HG03558 (cell line): ENCODE data around the gene ADCY1.
"Not testable (repeated sequence)": the region's sequence is repeated elsewhere in the genome, so short reads cannot be mapped to it uniquely, and the experiment has no call there.

Experiments
- ATAC-seq: cut with Tn5 transposase; IDR thresholded peaks from one replicate; pipeline ENCODE4 v1.9.1; 2021; ENCODE audit warnings: moderate number of reproducible peaks; ENCODE audit not compliant: unreplicated experiment; ENCODE audit errors: extremely low read depth

The ADCY1 gene

DNA sequence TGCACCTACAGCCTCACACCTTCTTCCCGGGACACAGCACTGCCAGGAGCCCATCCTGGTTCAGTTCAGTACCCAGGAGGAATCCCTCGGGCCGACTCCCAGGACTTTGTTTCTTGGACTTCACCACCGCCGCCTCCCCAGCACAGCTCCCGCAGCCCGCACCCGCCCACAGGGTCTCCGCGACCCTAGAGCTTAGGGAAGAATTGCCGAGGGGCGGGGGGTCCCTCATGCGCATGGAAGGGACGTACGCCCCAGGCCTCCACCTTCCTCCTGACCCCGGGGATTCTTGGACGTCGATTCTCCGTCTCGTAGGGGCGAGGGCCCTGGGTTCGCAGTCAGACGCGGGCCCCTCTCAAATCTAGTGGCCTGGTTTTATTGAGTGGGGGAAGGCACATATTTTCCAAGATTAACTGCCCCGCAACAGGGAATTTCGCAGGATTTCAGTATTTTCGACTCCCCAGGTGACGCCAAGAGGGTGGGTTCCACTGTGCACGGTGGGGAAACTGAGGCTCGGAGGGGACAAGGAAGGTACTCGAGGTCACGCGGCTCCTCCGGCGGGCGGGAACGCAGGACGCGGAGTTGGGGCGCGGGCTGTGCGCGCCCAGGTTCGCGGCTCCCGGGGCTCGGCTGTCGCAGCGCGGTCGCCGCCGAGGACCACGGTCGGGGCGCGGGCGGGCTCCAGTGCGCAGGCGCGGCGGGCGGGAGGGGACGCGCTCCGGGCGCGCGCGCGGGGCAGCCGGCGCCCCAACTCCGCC lies at the start of gene ADCY1:
Gene ADCY1, plus strand, starts transcription at position 708 of the 755 bp plus-strand sequence. CDS start 176 bp downstream, outside the sequence.
- ATAC-seq = no peak

GRCh38 chr7:45524445-45524844 lies 49.7 kb upstream of the ADCY1 start:
- no peak for ATAC-seq

DNA sequence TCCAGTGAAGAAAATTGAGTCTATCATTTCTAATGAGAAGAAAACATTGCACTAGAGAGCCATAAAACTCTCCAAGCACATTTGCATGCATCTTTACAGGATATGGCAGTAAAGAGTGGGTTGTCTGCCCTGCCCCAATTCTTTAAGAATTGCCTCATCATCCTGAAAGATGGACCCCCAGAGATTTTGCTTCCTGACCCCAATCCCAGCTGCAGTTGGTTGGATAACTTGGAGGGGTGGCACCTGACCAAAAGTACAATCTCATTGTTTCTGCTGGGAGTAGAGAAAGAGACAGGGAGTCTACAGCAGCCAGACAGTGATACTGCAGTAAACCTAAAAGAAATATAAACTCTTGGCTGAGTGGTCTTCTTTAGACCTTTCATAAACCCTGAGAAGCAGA lies 49.1 kb upstream of the ADCY1 start:
- ATAC-seq = no peak

- ATAC-seq = no peak
Observed at GRCh38 chr7:45543473-45543872, 30.7 kb upstream of the ADCY1 start.

DNA sequence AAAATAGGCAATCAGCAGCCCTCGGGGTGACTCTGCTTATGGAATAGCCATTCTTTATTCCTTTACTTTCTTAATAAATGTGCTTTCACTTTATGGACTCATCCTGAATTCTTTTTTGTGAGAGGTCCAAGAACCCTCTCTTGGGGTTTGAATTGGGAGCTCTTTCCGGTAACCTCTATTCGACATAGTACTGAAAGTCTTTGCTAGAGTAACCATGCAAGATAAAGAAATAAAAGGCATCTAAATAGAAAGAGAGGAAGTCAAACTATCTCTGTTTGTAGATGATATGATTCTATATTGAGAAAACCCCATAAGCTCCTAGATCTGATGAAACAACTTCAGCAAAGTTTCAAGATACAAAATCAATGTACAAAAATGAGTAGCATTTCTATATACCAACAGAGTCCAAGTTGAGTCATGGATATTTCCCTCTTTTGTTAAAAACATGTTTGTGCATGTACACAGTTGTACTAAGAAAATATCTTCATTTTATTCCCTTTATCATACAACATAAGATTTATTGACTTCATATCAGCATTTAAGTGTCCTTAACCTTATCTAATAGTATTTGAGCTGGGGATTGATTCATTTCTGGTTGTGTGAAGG lies 29.0 kb upstream of the ADCY1 start:
- not testable (repeated sequence) for ATAC-seq

GRCh38 chr7:45548917-45549316 lies 25.3 kb upstream of the ADCY1 start:
- peak; percentile 63 for ATAC-seq

GRCh38 chr7:45563401-45563800 lies 10.8 kb upstream of the ADCY1 start:
- ATAC-seq = no peak

DNA sequence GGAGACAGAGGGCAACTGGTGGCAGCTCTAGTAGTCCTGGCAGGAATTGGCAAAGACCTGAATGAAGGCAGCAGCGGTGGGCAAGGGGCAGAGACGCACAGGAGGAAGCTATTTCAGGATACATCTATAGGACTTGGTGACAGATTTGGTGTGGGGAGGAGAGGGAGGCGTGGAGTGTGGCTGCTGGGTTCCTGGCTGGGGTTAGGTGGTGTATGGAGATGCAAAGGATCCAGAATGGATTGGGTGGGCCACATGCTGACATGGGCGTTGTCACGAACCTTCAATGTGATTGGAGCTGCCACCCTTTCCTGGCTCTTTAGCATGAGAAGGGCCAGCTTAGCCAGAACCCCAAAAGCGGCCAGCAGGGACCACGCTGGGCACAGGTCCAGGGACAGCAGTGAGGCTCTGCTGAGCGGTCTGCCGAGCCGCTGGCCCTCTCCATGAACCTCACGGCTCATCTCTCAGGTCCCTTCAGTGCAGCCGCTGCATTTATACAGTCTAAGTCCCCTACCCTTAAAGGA lies 10.2 kb upstream of the ADCY1 start:
- ATAC-seq = no peak

GRCh38 chr7:45564485-45564884 lies 9.7 kb upstream of the ADCY1 start:
- ATAC-seq = no peak

DNA sequence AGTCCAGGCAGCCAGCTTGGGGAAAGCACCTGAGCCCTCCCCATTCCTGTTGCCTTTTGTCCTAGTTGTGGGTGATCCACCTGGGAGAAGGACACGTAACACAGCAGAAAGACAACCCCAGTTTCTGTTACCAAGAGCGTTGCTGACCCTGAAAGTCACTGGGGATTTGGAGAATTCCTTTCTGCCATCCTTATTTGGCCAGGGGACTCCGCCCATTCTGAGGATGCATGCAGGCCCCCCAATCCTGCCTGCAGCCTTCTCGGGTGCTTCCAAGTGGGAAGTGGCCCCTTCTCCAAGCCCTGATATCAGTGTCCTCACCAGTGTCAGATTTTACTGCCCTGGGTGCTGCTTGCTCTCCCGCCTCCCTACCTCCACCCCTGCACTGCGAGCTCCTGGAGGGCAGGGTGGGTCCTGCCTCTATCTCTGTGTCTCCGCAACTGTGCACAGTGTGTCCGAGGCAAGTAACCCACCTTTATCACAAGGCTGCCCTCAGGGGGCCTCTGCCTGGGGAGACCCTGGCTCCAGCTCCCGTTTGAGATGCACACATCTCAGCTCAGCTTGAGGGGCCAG lies 9.2 kb upstream of the ADCY1 start:
- no peak for ATAC-seq

- ATAC-seq = no peak
Observed at GRCh38 chr7:45566386-45566785, 7.8 kb upstream of the ADCY1 start.

DNA sequence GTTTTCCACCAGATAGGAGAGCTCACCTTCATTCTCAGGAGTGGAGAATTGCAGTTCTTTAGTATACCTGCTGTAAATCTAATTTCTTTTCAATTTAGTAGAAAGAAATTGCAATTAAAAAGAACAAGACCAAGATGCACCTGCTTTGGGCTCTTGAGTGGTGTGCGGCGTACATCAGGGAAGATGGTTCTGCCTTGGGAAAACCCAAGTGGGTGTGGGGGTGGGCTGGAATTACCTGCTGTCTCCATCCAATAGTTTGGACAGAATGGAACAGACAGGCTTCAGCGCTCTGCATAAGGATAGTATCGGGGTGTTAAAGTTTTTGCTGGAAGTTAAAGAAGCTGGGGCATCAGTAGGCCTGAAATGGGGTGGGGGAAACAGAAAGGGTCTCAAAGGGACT lies 7.2 kb upstream of the ADCY1 start:
- ATAC-seq = no peak

- no peak for ATAC-seq
Observed at GRCh38 chr7:45567713-45568112, 6.5 kb upstream of the ADCY1 start.

DNA sequence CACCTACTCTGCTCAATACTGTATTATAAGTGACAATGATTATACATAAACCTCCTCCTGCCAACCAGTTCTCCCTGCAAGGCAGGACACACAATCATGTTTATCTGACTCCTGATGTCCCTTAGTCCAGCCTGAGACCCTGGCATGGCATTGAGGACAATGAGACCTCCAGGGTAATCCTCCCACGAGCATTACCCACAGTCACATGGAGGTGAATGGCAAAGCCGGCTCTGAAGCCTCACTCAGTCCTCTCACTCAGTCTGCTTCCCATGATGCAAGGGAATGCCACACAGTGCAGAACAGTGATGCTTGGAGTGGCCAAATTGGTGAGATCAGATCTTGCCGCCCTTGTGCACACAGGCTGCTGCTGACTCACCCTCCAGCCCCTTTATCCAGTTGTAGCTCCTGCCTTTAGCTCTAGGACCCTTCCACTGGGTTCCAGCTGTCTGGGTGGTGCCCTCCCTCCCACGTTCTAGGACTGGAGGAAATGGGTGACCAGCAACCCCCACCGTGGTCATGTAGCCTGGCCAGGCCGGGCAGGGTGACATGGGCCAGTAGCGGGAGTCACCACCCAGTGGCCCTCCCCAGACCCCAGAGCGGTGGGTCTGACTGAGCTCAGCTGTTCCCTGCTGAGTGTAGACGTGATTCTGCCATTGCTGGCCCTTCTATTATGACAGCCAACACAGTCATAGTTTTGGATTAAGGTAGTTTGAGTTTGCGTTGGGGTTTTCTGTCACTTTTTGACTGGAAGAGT lies 5.5 kb upstream of the ADCY1 start:
- no peak for ATAC-seq

DNA sequence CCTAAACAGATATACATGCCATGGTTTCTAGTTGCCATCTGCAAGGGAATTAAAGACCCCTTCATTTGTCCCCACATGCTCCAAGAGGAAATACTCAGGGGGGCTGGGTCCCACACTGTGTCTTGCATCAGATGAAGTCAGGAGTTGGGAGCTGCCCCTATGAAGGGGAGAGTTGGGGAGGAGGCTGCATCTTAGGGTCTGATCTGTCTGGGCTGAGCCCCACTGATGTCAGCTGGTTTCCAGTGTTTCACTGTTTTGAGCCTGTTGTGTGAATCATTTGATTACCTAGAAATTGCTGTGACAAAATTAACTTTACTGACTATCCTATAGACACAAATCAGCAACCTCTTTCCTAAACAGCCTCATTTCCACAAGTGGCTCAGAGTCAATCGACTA lies 4.9 kb upstream of the ADCY1 start:
- no peak for ATAC-seq

- no peak for ATAC-seq
Observed at GRCh38 chr7:45570797-45571196, 3.4 kb upstream of the ADCY1 start.

- no peak for ATAC-seq
Observed at GRCh38 chr7:45573204-45573603, 964 bp upstream of the ADCY1 start.

- ATAC-seq = no peak
Observed at GRCh38 chr7:45574416-45574668, 174 bp downstream of the ADCY1 start.

DNA sequence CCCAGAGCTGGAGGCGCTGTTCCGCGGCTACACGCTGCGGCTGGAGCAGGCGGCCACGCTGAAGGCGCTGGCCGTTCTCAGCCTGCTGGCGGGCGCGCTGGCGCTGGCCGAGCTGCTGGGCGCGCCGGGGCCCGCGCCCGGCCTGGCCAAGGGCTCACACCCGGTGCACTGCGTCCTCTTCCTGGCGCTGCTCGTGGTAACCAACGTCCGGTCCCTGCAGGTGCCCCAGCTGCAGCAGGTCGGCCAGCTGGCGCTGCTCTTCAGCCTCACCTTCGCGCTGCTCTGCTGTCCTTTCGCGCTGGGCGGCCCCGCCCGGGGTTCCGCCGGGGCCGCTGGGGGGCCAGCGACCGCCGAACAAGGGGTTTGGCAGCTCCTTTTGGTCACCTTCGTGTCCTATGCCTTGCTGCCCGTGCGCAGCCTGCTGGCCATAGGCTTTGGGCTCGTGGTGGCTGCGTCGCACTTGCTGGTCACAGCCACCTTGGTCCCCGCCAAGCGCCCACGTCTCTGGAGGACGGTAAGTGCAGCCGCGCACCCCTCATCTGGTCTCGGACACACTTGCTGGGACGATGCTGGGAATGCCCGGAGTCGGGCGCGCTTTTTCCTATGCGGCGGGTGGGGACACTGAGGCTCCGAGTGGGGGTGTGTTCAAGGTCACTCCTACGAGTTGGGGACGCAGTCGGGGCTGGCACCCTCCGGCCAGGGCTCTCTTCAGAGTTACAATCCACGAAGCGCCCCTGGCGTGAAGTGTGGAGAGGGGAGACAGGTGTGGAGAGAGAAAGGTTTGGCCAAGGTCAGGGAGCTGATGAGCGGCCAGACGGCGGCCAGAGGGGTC lies 717 bp downstream of the ADCY1 start:
- ATAC-seq = no peak
